ENCODE data around the gene CORIN.

GRCh38 chr4:47654972-47655693, 182.7 kb downstream of the CORIN start:
- TF ChIP-seq RAD21 (conservative IDR thresholded peaks at IDR 0.05) (no peak), CTCF (IDR thresholded peaks at IDR 0.05; ENCODE audit: poor library complexity, severe bottlenecking) (no peak), EP300 (conservative IDR thresholded peaks at IDR 0.05; ENCODE audit: poor library complexity, severe bottlenecking) (no peak), SMC3 (conservative IDR thresholded peaks at IDR 0.05; ENCODE audit: poor library complexity) (no peak), POLR2AphosphoS5 (IDR thresholded peaks at IDR 0.05) (no peak)
